DOHH2 (cell line): ENCODE results near the gene FA2H.

ENCODE experiments used
- H3F3A ChIP-seq: fragments of 200-600 bp; sonication (generic), shearing (Covaris generic); 2 replicates; pipeline ENCODE4 v1.6.0; 2016; ENCODE audit warnings: antibody characterized with exemption, mild to moderate bottlenecking; ENCODE audit not compliant: control insufficient read depth, insufficient read depth
- H3K27ac ChIP-seq: fragments of 200-600 bp; sonication (generic); 2 replicates; pipeline ENCODE4 v1.5.1; 2014; ENCODE audit warnings: low read depth, mild to moderate bottlenecking, low read length, moderate library complexity
- H3K27me3 ChIP-seq: fragments of 200-600 bp; sonication (generic); 2 replicates; pipeline ENCODE4 v1.6.1; 2014; ENCODE audit warnings: mild to moderate bottlenecking, low read length, mixed read lengths; ENCODE audit not compliant: control insufficient read depth
- H3K36me3 ChIP-seq: fragments of 200-600 bp; sonication (generic); 2 replicates; pipeline ENCODE4 v1.6.1; 2014; ENCODE audit warnings: mild to moderate bottlenecking, low read length, moderate library complexity, mixed read lengths; ENCODE audit not compliant: control insufficient read depth
- H3K4me1 ChIP-seq: fragments of 200-600 bp; sonication (generic); 2 replicates; pipeline ENCODE4 v1.6.1; 2014; ENCODE audit warnings: mild to moderate bottlenecking, low read length, mixed read lengths; ENCODE audit not compliant: control insufficient read depth
- H3K4me2 ChIP-seq: fragments of 200-600 bp; sonication (generic); 2 replicates; pipeline ENCODE4 v1.6.0; 2014; ENCODE audit warnings: mild to moderate bottlenecking, low read length, moderate library complexity
- H3K4me3 ChIP-seq: fragments of 200-600 bp; sonication (generic); 2 replicates; pipeline ENCODE4 v1.5.1; 2014; ENCODE audit warnings: mild to moderate bottlenecking, low read length, mixed read lengths
- H3K79me2 ChIP-seq: fragments of 200-600 bp; sonication (generic); 2 replicates; pipeline ENCODE4 v1.6.1; 2014; ENCODE audit warnings: mild to moderate bottlenecking, low read length, mixed read lengths; ENCODE audit not compliant: control insufficient read depth
- H3K9me2 ChIP-seq: fragments of 200-600 bp; sonication (generic); replicated peaks from 2 replicates; pipeline ENCODE4 v1.6.1; 2014; ENCODE audit warnings: mild to moderate bottlenecking, low read length, mixed read lengths; ENCODE audit not compliant: control insufficient read depth
- H3K9me3 ChIP-seq: fragments of 200-600 bp; sonication (generic); 2 replicates; pipeline ENCODE4 v1.6.1; 2014; ENCODE audit warnings: antibody characterized with exemption, low read length, mixed read lengths; ENCODE audit not compliant: control insufficient read depth, insufficient read depth
- H4K20me1 ChIP-seq: fragments of 200-600 bp; sonication (generic); 2 replicates; pipeline ENCODE4 v1.6.0; 2014; ENCODE audit warnings: low read depth, mild to moderate bottlenecking, antibody characterized with exemption, low read length, moderate library complexity; ENCODE audit not compliant: control insufficient read depth, insufficient read depth
- EZH2phosphoT487 ChIP-seq: fragments of 200-600 bp; sonication (generic); IDR thresholded peaks from 2 replicates; pipeline ENCODE4 v1.6.1; 2017; ENCODE audit warnings: borderline replicate concordance, mild to moderate bottlenecking, antibody characterized with exemption, low read length, moderate library complexity, mixed read lengths
- TF ChIP-seq, protein P1 (sequence below): fragments of 200-600 bp; sonication (generic); IDR thresholded peaks from one replicate; pipeline ENCODE4 v1.5.1; 2014; ENCODE audit warnings: antibody characterized with exemption, mild to moderate bottlenecking, low read depth, low read length; ENCODE audit not compliant: poor library complexity, severe bottlenecking

The FA2H gene, protein sequence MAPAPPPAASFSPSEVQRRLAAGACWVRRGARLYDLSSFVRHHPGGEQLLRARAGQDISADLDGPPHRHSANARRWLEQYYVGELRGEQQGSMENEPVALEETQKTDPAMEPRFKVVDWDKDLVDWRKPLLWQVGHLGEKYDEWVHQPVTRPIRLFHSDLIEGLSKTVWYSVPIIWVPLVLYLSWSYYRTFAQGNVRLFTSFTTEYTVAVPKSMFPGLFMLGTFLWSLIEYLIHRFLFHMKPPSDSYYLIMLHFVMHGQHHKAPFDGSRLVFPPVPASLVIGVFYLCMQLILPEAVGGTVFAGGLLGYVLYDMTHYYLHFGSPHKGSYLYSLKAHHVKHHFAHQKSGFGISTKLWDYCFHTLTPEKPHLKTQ

DNA sequence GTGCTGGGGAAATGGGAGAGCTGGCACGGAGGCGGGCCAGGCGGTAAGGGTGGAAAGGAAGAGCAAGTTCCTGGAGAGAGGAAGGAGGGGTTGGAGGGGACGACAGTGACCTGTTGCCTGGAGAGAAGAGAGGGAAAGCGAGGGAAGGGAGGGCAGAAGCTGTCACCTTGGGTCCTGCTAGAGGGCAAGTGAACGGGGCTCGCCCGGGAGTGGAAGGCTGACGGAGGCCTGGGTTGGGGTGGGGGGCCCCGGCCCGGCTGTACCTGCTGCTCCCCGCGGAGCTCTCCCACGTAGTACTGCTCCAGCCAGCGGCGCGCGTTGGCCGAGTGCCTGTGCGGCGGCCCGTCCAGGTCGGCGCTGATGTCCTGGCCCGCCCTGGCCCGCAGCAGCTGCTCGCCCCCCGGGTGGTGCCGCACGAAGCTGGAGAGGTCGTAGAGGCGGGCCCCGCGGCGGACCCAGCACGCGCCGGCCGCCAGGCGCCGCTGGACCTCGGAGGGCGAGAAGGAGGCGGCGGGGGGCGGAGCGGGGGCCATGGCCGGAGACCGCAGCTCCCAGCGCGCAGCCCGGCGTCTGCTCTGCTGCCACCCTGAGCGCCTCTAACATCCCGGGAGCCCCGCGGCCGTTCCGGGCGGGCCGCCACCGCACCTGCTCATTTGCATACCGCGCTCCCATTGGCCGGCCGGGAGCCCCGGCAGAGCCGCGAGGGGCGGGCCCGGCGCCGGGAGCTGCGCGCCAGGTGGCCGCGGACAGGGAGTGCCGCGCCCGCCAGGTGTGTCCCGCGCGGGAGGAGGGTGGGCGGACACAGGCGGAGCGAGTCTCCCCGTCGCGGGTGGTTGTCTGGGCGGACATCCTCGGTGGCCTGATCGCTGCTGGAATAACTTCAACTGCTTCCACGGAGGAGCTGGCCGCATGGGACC is at the start of gene FA2H:
Gene FA2H, minus strand, starts transcription at position 598 of the 917 bp plus-strand sequence. Its CDS starts 65 bp downstream, at position 533.
- Histone ChIP-seq H3K79me2 (no peaks in the 10 kb centered on the region), H3K9me3 (no peaks in the 10 kb centered on the region), H3K4me2 (peak within 1 kb of the TSS; percentile 63), H3K4me3 (peak within 1 kb of the TSS; percentile 57), H3F3A (no peaks in the 10 kb centered on the region), H3K27ac (no peak within 1 kb of the TSS), H3K36me3 (no peaks in the 10 kb centered on the region), H3K27me3 (peaks cover 17% of the 10 kb centered on the region), H3K9me2 (no peaks in the 10 kb centered on the region), H3K4me1 (peaks cover 22% of the 10 kb centered on the region), H4K20me1 (no peaks in the 10 kb centered on the region; the same call in 1 of the 2 replicates)
- TF ChIP-seq EZH2phosphoT487: no peak
- TF ChIP-seq, protein P1, sequence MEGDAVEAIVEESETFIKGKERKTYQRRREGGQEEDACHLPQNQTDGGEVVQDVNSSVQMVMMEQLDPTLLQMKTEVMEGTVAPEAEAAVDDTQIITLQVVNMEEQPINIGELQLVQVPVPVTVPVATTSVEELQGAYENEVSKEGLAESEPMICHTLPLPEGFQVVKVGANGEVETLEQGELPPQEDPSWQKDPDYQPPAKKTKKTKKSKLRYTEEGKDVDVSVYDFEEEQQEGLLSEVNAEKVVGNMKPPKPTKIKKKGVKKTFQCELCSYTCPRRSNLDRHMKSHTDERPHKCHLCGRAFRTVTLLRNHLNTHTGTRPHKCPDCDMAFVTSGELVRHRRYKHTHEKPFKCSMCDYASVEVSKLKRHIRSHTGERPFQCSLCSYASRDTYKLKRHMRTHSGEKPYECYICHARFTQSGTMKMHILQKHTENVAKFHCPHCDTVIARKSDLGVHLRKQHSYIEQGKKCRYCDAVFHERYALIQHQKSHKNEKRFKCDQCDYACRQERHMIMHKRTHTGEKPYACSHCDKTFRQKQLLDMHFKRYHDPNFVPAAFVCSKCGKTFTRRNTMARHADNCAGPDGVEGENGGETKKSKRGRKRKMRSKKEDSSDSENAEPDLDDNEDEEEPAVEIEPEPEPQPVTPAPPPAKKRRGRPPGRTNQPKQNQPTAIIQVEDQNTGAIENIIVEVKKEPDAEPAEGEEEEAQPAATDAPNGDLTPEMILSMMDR: no peak

DNA sequence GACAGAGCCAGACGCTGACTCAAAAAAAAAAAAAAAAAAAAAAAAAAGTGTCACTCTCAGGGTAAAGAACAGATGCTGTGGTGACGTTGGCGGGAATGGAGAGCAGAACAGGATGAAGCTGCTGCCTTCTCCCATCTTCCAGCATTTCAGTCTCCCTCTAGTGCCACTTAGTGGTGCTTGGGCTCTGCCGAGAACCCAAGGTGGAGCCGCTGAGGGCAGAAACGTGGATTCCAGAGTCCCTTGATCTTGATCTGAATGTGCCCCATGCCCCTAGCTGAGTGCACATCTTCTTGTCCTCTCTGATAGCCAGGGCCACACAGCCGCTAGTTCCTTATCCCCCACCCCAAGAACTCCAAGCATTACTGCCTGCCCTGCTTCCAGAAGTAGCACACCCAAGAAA is 43.2 kb upstream of the FA2H start:
- no peak for TF ChIP-seq EZH2phosphoT487
- TF ChIP-seq, protein P1: no peak
- Histone ChIP-seq H3K27me3 (peaks cover 28% of the 10 kb centered on the region), H3K79me2 (no peaks in the 10 kb centered on the region), H4K20me1 (no peaks in the 10 kb centered on the region), H3K4me2 (no peak overlapping the region), H3K9me2 (no peaks in the 10 kb centered on the region), H3F3A (no peaks in the 10 kb centered on the region), H3K9me3 (no peaks in the 10 kb centered on the region), H3K4me1 (peaks cover 5% of the 10 kb centered on the region), H3K4me3 (no peak overlapping the region), H3K36me3 (no peaks in the 10 kb centered on the region), H3K27ac (no peak overlapping the region)

DNA sequence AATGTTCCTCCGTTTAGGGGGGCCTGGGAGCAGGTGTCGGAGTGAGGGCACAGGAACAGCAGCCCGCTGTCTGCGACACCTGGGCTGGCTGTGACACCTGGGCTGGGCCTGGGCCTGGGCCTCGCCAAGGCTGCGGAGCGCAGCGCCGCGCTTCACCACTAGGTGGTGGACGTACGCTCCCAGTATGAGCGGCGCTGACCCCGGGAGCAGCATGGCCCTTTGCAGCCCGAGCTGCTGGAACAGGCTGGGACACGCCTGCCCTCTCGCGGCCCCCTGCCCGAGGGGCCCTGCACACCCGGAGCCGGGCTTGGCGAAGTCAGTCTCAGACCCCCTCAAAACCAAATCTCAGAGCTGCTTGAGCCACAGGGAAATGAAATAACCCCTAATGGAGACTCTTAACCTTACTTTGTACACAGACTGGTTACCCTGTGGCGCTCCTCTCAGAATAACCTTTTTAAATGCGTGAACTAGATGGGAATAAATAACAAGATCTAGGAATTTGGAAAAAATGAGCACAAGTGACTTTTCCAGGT is 38.6 kb upstream of the FA2H start:
- H3K4me2 ChIP-seq: peak overlapping the region; percentile 35
- no peaks in the 10 kb centered on the region for H3K79me2 ChIP-seq
- TF ChIP-seq, protein P1: peak; percentile 97
- TF ChIP-seq EZH2phosphoT487: no peak
- peaks cover 13% of the 10 kb centered on the region; the same call in 1 of the 2 replicates for H3K27me3 ChIP-seq
- H3K9me3 ChIP-seq: no peaks in the 10 kb centered on the region; the same call in 1 of the 2 replicates
- no peaks in the 10 kb centered on the region for H3K36me3 ChIP-seq
- H4K20me1 ChIP-seq: no peaks in the 10 kb centered on the region
- H3F3A ChIP-seq: no peaks in the 10 kb centered on the region
- no peak overlapping the region for H3K4me3 ChIP-seq
- no peak overlapping the region for H3K27ac ChIP-seq
- no peaks in the 10 kb centered on the region for H3K9me2 ChIP-seq
- peaks cover 5% of the 10 kb centered on the region for H3K4me1 ChIP-seq
